ENCODE results near the gene SMIM10.
"Not testable (repeated sequence)": the region's sequence is repeated elsewhere in the genome, so short reads cannot be mapped to it uniquely, and the experiment has no call there.

The SMIM10 gene

DNA sequence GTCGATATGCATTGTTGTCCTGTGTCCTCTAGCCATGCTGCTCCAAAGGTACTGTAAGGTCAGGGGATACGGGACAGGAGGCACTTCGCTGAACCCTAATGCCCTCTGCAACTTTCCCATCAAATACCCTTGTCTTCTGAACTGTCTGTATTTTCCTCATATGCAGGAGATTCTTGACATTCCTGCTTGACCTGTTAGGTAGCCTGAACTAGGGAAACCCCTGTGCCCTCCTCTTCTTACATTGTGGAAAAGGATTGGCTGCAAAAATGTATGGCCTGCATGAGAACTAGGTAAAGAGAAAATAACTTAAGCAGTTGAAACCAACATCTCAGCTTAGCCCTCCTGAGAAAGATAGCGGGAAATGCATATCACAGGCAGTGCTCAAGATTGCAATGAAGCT, 20.1 kb downstream of the SMIM10 start:
- no peak overlapping the region for H3K27ac ChIP-seq
- TF ChIP-seq, protein P1, sequence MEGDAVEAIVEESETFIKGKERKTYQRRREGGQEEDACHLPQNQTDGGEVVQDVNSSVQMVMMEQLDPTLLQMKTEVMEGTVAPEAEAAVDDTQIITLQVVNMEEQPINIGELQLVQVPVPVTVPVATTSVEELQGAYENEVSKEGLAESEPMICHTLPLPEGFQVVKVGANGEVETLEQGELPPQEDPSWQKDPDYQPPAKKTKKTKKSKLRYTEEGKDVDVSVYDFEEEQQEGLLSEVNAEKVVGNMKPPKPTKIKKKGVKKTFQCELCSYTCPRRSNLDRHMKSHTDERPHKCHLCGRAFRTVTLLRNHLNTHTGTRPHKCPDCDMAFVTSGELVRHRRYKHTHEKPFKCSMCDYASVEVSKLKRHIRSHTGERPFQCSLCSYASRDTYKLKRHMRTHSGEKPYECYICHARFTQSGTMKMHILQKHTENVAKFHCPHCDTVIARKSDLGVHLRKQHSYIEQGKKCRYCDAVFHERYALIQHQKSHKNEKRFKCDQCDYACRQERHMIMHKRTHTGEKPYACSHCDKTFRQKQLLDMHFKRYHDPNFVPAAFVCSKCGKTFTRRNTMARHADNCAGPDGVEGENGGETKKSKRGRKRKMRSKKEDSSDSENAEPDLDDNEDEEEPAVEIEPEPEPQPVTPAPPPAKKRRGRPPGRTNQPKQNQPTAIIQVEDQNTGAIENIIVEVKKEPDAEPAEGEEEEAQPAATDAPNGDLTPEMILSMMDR (IDR thresholded peaks at IDR 0.05): no peak
- TF ChIP-seq ZFX (IDR thresholded peaks at IDR 0.05; ENCODE audit: borderline replicate concordance): no peak

DNA sequence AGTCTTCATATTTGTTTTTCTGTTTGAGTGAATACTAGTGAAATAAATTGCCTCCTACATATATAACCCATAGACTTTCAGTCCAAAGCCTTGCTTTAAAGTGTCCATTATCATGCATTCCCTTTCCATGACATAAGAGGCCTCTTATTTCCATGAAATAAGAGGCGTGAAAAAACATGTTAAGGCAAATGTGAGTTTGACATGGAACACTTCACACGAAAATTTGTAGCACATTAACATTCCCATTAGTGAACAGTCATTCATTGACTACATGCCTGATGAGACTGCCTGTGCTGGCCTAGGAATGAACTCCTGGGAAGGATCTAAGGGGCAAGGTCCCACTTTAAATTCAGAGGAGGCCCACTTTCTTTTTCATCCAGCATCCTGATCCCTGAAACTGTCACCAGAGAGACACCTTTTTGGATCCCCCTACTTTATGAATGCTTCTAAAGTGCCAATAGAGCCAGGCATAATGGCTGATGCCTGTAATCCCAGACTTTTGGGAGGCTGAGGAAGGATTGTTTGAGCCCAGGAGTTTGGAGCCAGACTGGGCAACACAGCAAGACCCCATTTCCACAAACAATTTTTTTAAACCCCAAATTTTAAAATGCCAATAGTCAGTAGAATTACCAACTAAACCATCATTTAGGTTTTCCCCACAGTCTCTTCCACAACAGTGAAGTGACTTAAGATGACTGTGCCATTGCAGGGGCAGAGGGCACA, 24.9 kb downstream of the SMIM10 start:
- no peak for TF ChIP-seq ZFX (IDR thresholded peaks at IDR 0.05; ENCODE audit: borderline replicate concordance)
- TF ChIP-seq, protein P1 (IDR thresholded peaks at IDR 0.05): no peak
- no peak overlapping the region for H3K27ac ChIP-seq

DNA sequence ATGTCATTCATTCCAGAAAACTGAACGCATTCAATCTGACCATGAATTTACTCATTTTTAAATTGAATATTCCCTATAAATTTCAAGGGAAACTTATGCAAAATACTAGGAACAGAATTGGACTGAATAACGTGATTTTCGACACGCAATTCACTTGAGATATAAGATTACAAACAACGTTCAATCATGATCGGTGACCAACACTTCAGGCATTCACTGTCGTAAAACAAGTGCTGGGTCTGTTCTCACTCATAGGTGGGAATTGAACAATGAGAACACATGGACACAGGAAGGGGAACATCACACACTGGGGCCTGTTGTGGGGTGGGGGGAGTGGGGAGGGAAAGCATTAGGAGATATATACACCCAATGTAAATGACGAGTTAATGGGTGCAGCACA, 29.1 kb downstream of the SMIM10 start:
- H3K27ac ChIP-seq: not testable (repeated sequence)

DNA sequence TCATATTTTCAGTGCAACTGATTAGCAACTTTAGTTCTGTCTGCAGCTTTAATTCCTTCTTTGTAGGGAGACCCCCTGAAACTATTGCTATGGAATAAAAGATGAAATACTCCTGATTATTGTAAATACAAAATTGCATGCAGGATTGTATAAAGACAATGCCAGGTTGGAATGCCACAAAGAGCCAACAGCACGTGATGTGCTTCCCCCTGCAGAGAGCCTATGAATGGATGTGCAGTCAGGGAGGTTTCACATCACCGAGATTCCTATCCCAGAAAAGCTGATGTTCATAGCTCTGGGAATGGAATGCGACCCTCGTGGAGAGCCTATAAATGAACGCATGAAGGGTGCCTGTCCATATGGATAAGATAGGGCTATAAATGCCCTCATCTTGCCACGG, 33.0 kb downstream of the SMIM10 start:
- not testable (repeated sequence) for H3K27ac ChIP-seq

DNA sequence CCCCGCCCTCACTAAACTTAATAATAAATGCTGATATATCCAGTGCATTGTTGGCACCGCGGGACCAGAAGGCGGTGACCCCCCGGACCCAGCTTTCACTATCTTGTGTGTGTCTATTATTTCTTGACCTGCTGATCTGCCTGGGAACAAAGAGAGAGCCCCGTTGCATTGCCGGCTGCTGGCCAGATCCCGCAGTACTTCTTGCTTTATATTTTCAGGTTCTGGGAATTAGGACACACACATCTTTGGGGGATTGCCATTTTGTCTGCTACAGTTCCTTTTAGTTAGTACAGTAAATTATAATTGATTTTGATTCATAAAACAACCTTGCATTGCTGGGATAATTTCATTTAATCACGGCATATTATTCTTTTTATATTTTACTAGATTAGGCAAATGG, 33.7 kb downstream of the SMIM10 start:
- peak overlapping the region; percentile 20; the same call in 1 of the 2 replicates for H3K27ac ChIP-seq
- TF ChIP-seq, protein P1 (IDR thresholded peaks at IDR 0.05): no peak
- TF ChIP-seq ZFX (IDR thresholded peaks at IDR 0.05; ENCODE audit: borderline replicate concordance): no peak

DNA sequence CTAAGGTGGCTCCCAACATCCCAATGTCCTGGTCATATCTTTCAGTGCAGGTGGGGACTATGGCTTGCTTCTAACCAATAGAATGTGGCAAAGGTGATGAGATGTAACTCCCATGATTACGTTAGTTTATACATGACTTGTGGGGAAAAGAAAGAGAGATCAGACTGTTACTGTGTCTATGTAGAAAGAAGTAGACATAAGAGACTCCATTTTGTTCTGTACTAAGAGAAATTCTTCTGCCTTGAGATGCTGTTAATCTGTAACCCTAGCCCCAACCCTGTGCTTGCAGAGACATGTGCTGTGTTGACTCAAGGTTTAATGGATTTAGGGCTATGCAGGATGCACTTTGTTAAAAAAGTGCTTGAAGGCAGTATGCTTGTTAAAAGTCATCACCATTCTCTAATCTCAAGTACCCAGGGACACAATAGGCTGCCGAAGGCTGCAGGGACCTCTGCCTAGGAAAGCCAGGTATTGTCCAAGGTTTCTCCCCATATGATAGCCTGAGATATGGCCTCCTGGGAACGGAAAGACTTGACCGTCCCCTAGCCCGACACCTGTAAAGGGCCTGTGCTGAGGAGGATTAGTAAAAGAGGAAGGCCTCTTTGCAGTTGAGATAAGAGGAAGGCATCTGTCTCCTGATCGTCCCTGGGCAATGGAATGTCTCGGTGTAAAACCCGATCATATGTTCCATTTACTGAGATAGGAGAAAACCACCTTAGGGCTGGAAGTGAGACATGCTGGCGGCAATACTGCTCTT, 39.6 kb downstream of the SMIM10 start:
- H3K27ac ChIP-seq: not testable (repeated sequence)

DNA sequence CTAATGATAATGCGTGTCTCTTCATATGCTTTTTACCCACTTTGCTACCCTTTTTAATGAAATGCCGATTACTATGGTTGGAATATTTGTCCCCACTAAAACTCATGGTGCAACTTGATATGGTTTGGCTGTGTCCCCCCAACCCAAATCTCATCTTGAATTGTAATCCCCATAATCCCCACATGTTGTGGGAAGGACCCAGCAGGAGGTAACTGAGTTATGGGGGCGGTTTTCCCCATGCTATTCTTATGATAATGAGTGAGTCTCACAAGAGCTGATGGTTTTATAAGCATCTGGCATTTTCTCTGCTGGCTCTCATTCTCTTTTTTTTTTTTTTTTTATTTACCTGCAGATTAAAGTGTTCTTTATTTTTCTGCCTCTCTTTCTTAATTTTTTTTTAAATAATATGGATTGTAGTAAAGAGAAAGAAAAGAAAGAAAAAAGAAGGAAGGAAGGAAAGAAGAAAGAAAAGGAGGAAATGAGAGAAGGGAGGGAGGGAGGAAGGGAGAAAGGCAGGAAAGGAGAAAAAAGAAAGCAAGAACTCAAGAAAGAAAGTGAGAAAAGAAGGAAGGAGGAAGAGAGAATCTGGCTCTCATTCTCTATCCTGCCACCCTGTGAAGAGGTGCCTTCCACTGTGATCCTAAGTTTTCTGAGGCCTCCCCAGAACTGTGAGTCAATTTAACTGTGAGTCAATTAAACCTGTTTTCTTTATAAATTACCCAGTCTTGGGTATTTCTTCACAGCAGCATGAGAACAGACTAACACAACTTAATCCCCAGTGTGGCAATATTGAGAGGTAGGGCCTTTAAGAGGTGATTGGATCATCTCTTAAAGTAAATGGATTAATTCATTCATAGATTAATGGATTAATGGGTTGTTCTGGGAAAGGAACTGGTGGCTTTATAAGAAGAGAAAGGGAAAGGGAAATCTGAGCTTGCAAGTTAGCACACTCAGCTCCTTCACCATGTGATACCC, 50.6 kb downstream of the SMIM10 start:
- H3K27ac ChIP-seq: not testable (repeated sequence)
